Stimulated activated CD4-positive, alpha-beta T cell treated with anti-CD3 and anti-CD28 coated beads, Interleukin-1b, Interleukin-23, amount 100 ng/mL, for 1 hour (primary cell): ENCODE data around the gene PDX1.

Source experiments
- DNase-seq, 2 donors: peaks; one replicate each; pipeline ENCODE4 v3.0.0-alpha.2; 2020; ENCODE audit warnings: low read depth in 2 of 2

Gene PDX1

GRCh38 chr13:27970382-27971235 lies 50.8 kb downstream of the PDX1 start:
- no peak for DNase-seq

GRCh38 chr13:27971236-27971645 lies 51.4 kb downstream of the PDX1 start:
- DNase-seq = no peak

GRCh38 chr13:27971776-27972477 lies 52.1 kb downstream of the PDX1 start:
- no peak for DNase-seq

GRCh38 chr13:27972478-27972820 lies 52.6 kb downstream of the PDX1 start:
- no peak for DNase-seq

GRCh38 chr13:27973291-27973690 lies 53.5 kb downstream of the PDX1 start:
- DNase-seq = no peak

- no peak for DNase-seq
Observed at GRCh38 chr13:27973961-27974662, 54.3 kb downstream of the PDX1 start.
